ENCODE results near the gene CLEC4M.
"Not testable (repeated sequence)": the region's sequence is repeated elsewhere in the genome, so short reads cannot be mapped to it uniquely, and the experiment has no call there.

Gene CLEC4M

DNA sequence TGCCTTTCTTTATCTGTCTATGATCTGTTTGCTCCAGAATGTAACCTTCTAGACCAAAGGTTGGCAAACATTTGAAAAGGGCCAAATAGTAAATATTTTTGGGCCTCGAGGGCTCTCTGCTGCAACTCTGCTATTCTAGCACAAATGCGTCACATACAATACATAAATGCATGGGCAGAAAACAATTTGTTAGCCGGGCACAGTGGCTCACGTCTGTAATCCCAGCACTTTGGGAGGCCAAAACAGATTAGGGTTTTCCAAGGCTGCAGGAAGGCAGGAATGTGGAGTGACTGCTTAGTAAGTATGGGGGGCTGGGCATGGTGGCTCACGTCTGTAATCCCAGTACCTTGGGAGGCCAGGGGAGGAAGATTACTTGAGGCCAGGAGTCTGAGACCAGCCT, 45.1 kb downstream of the CLEC4M start:
- Histone ChIP-seq H3K36me3 (peaks cover 0 to 4% (median 0%) of the 10 kb centered on the region in 11 experiments; a peak in 3 of 22 replicates), H3K4me1 (peaks cover 17 to 33% (median 29%) of the 10 kb centered on the region in 10 experiments), H3K9ac (no peak overlapping the region), H4K20me1 (no peaks in the 10 kb centered on the region), H3K27me3 (no peaks in the 10 kb centered on the region), H3K27ac (0 out of 22 replicates have a peak overlapping the region, but pooled peaks of 2 of the 11 experiments have one; percentile 11 to 34), H3K9me3 (replicated peaks in 1 of 11) (peaks cover 31 to 34% (median 32%) of the 10 kb centered on the region in 11 experiments), H3K4me3 (no peak overlapping the region), H3K4me2 (peak overlapping the region in 10 of 11 experiments; percentile 18 to 78 (median 52); a peak in 18 of 22 replicates)
- TF ChIP-seq Cebpa-rat (IDR thresholded peaks at IDR 0.05) = no peak

- H3K9ac ChIP-seq = no peak overlapping the region
- no peak for TF ChIP-seq Cebpa-rat (IDR thresholded peaks at IDR 0.05)
- no peak overlapping the region for H3K4me3 ChIP-seq
- no peaks in the 10 kb centered on the region for H3K27me3 ChIP-seq
- H3K36me3 ChIP-seq = peaks cover 0 to 4% (median 0%) of the 10 kb centered on the region in 11 experiments; a peak in 3 of 22 replicates
- H4K20me1 ChIP-seq = no peaks in the 10 kb centered on the region
- H3K9me3 ChIP-seq (replicated peaks in 1 of 11) = peaks cover 32 to 48% (median 41%) of the 10 kb centered on the region in 11 experiments
- H3K4me1 ChIP-seq = peaks cover 22 to 41% (median 30%) of the 10 kb centered on the region in 10 experiments
- H3K27ac ChIP-seq = no peak overlapping the region
- H3K4me2 ChIP-seq = no peak overlapping the region
Observed at GRCh38 chr19:7811989-7812388, 48.9 kb downstream of the CLEC4M start.

DNA sequence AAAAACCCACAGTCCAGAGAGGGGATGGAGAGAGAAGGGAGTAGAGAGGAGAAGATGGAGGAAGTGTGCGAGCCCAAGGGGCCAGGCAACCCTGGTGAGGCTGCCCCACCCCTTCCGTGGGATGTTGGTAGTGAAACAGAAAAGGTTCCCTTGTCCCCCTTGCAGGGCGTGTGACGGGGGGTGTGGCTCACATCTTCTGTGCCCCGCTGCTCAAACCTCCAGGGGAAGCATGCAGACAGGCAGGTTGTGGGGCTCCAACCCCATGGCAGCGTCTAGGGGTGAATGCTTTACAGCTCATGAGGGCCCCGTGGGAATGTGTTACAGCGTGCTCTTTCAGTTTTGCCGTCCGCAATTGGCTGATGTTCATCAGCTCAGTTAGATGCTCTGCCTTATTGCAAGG, 52.3 kb downstream of the CLEC4M start:
- Histone ChIP-seq H3K9ac (peak overlapping the region in 4 of 11 experiments; percentile 6 to 24 (median 14); a peak in 1 of 22 replicates), H3K4me3 (peak overlapping the region in 5 of 10 experiments; percentile 19 to 42 (median 32); a peak in 6 of 20 replicates), H3K4me1 (peaks cover 8 to 22% (median 19%) of the 10 kb centered on the region in 10 experiments), H3K27me3 (no peaks in the 10 kb centered on the region), H3K9me3 (replicated peaks in 1 of 11) (peaks cover 45 to 70% (median 57%) of the 10 kb centered on the region in 11 experiments), H3K27ac (peak overlapping the region in 3 of 11 experiments; percentile 41 to 52 (median 45); a peak in 6 of 22 replicates), H3K36me3 (peaks cover 0 to 4% (median 0%) of the 10 kb centered on the region in 11 experiments; a peak in 4 of 22 replicates), H4K20me1 (no peaks in the 10 kb centered on the region), H3K4me2 (peak overlapping the region; percentile 25 to 82 (median 69))
- TF ChIP-seq Cebpa-rat (IDR thresholded peaks at IDR 0.05) = no peak

DNA sequence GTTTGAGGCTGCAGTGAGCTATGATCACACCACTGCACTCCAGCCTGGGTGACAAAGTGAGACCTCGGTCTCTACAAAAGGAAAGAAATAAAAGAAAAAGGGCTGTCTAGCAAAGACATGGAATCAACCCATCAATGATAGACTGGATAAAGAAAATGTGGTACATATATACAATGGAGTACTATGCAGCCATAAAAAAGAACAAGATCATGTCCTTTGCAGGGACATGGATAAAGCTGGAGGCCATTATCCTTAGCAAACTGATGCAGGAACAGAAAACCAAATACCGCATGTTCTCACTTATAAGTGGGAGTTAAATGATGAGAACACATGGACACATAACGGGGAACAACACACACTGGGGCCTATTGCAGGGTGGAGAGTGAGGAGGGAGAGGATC, 53.0 kb downstream of the CLEC4M start:
- H4K20me1 ChIP-seq, H3K27me3 ChIP-seq, H3K36me3 ChIP-seq, H3K9ac ChIP-seq: not testable (repeated sequence)
- peak overlapping the region in 3 of 11 experiments; percentile 41 to 52 (median 45); a peak in 3 of 22 replicates for H3K27ac ChIP-seq
- H3K4me1 ChIP-seq = peaks cover 8 to 22% (median 19%) of the 10 kb centered on the region in 10 experiments
- peaks cover 38 to 63% (median 50%) of the 10 kb centered on the region in 11 experiments for H3K9me3 ChIP-seq (replicated peaks in 1 of 11)
- H3K4me3 ChIP-seq = peak overlapping the region in 3 of 10 experiments; percentile 32 to 42 (median 40); a peak in 1 of 20 replicates
- H3K4me2 ChIP-seq = peak overlapping the region in 10 of 11 experiments; percentile 48 to 82 (median 70); a peak in 15 of 22 replicates

- H3K4me1 ChIP-seq = peaks cover 8 to 22% (median 19%) of the 10 kb centered on the region in 10 experiments
- no peaks in the 10 kb centered on the region for H4K20me1 ChIP-seq
- peaks cover 0 to 3% (median 0%) of the 10 kb centered on the region in 11 experiments; a peak in 1 of 22 replicates for H3K36me3 ChIP-seq
- H3K9me3 ChIP-seq (replicated peaks in 1 of 11) = peaks cover 20 to 45% (median 33%) of the 10 kb centered on the region in 11 experiments
- no peak for TF ChIP-seq Cebpa-rat (IDR thresholded peaks at IDR 0.05)
- H3K27ac ChIP-seq = no peak overlapping the region
- H3K27me3 ChIP-seq = no peaks in the 10 kb centered on the region
- H3K9ac ChIP-seq = no peak overlapping the region
- no peak overlapping the region for H3K4me2 ChIP-seq
- H3K4me3 ChIP-seq = no peak overlapping the region
Observed at GRCh38 chr19:7817801-7818200, 54.8 kb downstream of the CLEC4M start.

DNA sequence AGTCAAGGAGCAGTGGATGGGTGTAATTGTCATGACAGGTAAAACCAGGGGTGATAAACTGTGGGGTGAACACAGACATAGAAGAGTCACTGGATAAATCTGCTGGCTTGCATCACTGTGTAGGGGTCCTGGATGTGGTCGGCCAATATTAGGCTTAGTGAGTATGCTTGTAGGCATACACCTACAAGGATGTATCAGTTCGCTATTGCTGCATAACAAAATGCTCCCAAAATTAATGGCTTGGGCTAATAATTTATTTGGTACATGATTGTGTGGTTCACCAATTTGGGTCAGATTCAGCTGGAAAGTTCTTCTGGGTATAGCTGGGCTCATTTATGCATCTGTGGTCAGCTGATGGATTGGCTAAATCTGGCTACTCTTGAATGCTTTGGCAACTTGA, 55.8 kb downstream of the CLEC4M start:
- TF ChIP-seq Cebpa-rat (IDR thresholded peaks at IDR 0.05) = no peak

More for the DNA sequence above, 55.8 kb downstream of the CLEC4M start:
- H3K27ac ChIP-seq = no peak overlapping the region
- H3K4me2 ChIP-seq = peak overlapping the region in 2 of 11 experiments; percentile 5 to 9; a peak in 1 of 22 replicates
- H3K9me3 ChIP-seq (replicated peaks in 1 of 11) = peaks cover 18 to 41% (median 30%) of the 10 kb centered on the region in 11 experiments
- H4K20me1 ChIP-seq = no peaks in the 10 kb centered on the region
- no peaks in the 10 kb centered on the region for H3K27me3 ChIP-seq
- peaks cover 0 to 3% (median 0%) of the 10 kb centered on the region in 11 experiments; a peak in 1 of 22 replicates for H3K36me3 ChIP-seq
- no peak overlapping the region for H3K4me3 ChIP-seq
- peaks cover 8 to 22% (median 19%) of the 10 kb centered on the region in 10 experiments for H3K4me1 ChIP-seq
- no peak overlapping the region for H3K9ac ChIP-seq
